Measurements from ENCODE around the gene TNFRSF14.

DNA sequence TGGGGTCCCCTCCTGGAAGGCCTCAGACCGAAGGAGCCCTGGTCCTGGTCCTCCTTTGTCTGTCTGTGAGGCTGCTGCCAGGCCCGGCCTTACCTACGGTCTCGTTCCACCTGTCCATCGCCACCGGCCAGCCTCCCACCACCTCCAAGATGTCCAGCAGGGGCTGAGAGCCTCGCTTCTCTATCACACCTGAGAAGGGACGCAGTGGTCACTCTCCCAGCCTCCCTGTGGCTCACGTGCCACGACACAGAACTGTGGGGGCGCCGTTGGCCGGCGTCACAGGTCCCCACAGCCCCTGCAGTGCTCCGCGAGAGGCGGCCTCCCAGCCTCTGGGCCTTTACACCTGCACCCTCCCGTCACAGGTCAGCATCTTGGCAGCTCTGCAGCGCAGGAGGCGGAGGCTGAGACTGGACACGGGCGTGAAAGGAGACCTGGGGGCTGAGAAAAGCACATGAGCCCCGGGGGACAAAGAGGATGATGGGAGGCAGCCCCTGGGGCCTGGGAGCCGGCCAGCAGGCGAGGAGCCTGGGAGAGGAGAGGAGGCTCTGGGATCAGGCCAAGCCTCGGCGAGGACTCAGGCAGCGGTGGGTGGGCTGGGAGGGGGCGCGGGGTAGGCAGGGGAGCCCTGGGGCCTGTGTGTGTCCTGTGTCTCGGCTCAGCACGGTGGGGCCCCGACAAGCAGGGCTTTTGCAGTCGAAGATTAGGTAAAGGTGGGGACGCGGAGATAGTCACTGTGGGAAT, 50.9 kb downstream of the TNFRSF14 start:
- TF ChIP-seq, protein P1, sequence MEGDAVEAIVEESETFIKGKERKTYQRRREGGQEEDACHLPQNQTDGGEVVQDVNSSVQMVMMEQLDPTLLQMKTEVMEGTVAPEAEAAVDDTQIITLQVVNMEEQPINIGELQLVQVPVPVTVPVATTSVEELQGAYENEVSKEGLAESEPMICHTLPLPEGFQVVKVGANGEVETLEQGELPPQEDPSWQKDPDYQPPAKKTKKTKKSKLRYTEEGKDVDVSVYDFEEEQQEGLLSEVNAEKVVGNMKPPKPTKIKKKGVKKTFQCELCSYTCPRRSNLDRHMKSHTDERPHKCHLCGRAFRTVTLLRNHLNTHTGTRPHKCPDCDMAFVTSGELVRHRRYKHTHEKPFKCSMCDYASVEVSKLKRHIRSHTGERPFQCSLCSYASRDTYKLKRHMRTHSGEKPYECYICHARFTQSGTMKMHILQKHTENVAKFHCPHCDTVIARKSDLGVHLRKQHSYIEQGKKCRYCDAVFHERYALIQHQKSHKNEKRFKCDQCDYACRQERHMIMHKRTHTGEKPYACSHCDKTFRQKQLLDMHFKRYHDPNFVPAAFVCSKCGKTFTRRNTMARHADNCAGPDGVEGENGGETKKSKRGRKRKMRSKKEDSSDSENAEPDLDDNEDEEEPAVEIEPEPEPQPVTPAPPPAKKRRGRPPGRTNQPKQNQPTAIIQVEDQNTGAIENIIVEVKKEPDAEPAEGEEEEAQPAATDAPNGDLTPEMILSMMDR (conservative IDR thresholded peaks at IDR 0.05; ENCODE audit: low read length): no peak
- TF ChIP-seq EZH2phosphoT487 (IDR thresholded peaks at IDR 0.05; ENCODE audit: borderline replicate concordance, low read depth, low read length): no peak
